GM12878 (cell line): Measurements from ENCODE around the gene SAMD9. TPM values are rescaled to one million over a fixed set of nuclear protein-coding genes. Genes with fewer than 3 reads are reported as not detected.

ENCODE experiments used
- ATF7 ChIP-seq: fragments of 450-650 bp; IDR thresholded peaks from 2 replicates; pipeline ENCODE4 v1.6.1; 2016; ENCODE audit warnings: low read depth, mild to moderate bottlenecking
- TAF1 ChIP-seq: IDR thresholded peaks from 2 replicates; pipeline ENCODE4 v1.6.1; 2011; ENCODE audit warnings: mild to moderate bottlenecking, low read depth, low read length, borderline replicate concordance
- WRNIP1 ChIP-seq: IDR thresholded peaks from 2 replicates; pipeline ENCODE4 v1.6.1; 2011; ENCODE audit warnings: low read depth, low read length, improper control_type of control experiment, borderline replicate concordance
- polyA plus RNA-seq, 11 experiments: library from polyadenylated mRNA; depleted of rRNA in 4 of 11; unstranded in 6 of 11; stranded (reverse) in 5 of 11; fragments of >200 nt; fragmentation: Nextera tagmentation in 4 of 11; fragmentation: Illumina TruSeq in 1 of 11; extraction: Ambion mirVana in 4 of 11; extraction: Trizol in 1 of 11; gene quantifications; 1 replicate in 1 of 11; 2 replicates in 10 of 11; pipeline versions ENCODE4 v1.2.1 to v1.2.3, GENCODE V29; 2011 to 2016; ENCODE audit warnings: inconsistent platforms in 2 of 11, missing spikeins in 2 of 11, low read depth in 1 of 11
- total RNA-seq, 4 experiments: library from RNA; depleted of rRNA in 3 of 4; stranded (reverse); fragments of >200 nt in 3 of 4; fragmentation: Illumina TruSeq in 1 of 4; extraction: Trizol in 1 of 4; gene quantifications; 2 replicates each; pipeline versions ENCODE4 v1.2.1 to v1.2.3, GENCODE V29; 2013 to 2021

Gene SAMD9
- total and polyA plus RNA-seq, 10 of the 15 experiments (the other 5 are each of a cell fraction or from before 2014, with no cell fraction given) = 6.4 to 37.1 (median 15.1) TPM

DNA sequence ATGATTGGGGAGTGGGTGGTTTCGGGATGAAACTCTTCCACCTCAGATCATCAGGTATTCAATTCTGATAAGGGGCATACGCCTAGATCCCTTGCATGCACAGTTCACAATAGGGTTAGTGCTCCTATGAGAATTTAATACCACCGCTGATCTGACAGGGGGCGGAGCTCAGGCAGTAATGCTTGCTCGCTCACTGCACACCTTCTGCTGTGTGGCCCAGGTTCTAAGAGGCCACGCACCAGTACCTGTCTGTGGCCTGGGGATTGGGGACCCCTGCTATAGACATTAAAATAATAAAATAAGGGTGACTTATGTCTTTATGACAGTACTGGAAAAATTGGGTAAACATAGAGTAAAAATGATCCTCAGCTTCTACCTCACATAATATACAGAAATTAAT, 66.1 kb downstream of the SAMD9 start (continued):
- TF ChIP-seq TAF1 (no peak), WRNIP1 (no peak), ATF7 (no peak)
- TF ChIP-seq, all 136 proteins: peak for 0

Other genes with a start within 250 kb of the SAMD9 start
- gene SAMD9L, start 30.4 kb upstream of the SAMD9 start, total RNA-seq (2014; rRNA removed) = 28.2 and 38.1 TPM in 2 replicates
- gene SAMD9L, start 30.4 kb upstream of the SAMD9 start, total RNA-seq (2014; rRNA removed; fragmentation: Illumina TruSeq; extraction: Trizol) = 45.4 and 51.8 TPM in 2 replicates
- 29.9 and 34.7 TPM in 2 replicates for gene SAMD9L, start 30.4 kb upstream of the SAMD9 start, total RNA-seq (2021)
- gene SAMD9L, start 30.4 kb upstream of the SAMD9 start, polyA plus RNA-seq (2011; rRNA removed) = 51.3 and 87.8 TPM in 2 replicates
- gene SAMD9L, start 30.4 kb upstream of the SAMD9 start, polyA plus RNA-seq (2014; fragmentation: Illumina TruSeq; extraction: Trizol) = 38.4 and 51.0 TPM in 2 replicates
- 10 to 100 TPM; 22.3 to 29.2 TPM for gene SAMD9L, start 30.4 kb upstream of the SAMD9 start, polyA plus RNA-seq (2014; fragmentation: Nextera tagmentation; extraction: Ambion mirVana)
- gene SAMD9L, start 30.4 kb upstream of the SAMD9 start, polyA plus RNA-seq (2014; rRNA removed) = 24.1 and 26.9 TPM in 2 replicates
- 10 to 100 TPM; 28.6 to 30.4 TPM for gene SAMD9L, start 30.4 kb upstream of the SAMD9 start, polyA plus RNA-seq (2016; fragmentation: Nextera tagmentation; extraction: Ambion mirVana)
- not detected in 2 replicates for gene HEPACAM2, start 108.5 kb upstream of the SAMD9 start, total RNA-seq (2014; rRNA removed)
- gene HEPACAM2, start 108.5 kb upstream of the SAMD9 start, total RNA-seq (2014; rRNA removed; fragmentation: Illumina TruSeq; extraction: Trizol) = not detected in 2 replicates
- not detected in 2 replicates for gene HEPACAM2, start 108.5 kb upstream of the SAMD9 start, total RNA-seq (2021)
- 0.58 and 0.82 TPM in 2 replicates for gene HEPACAM2, start 108.5 kb upstream of the SAMD9 start, polyA plus RNA-seq (2011; rRNA removed)
- gene HEPACAM2, start 108.5 kb upstream of the SAMD9 start, polyA plus RNA-seq (2014; fragmentation: Illumina TruSeq; extraction: Trizol) = 0.13 TPM in 1 of 2 replicates, not detected in the other
- gene HEPACAM2, start 108.5 kb upstream of the SAMD9 start, polyA plus RNA-seq (2014; fragmentation: Nextera tagmentation; extraction: Ambion mirVana) = under 1 TPM in 1 of 2 experiments, not detected in 1; 0.04 TPM
- 0.10 TPM in 1 of 2 replicates, not detected in the other for gene HEPACAM2, start 108.5 kb upstream of the SAMD9 start, polyA plus RNA-seq (2014; rRNA removed)
- not detected for gene HEPACAM2, start 108.5 kb upstream of the SAMD9 start, polyA plus RNA-seq (2016; fragmentation: Nextera tagmentation; extraction: Ambion mirVana)
- 16.3 and 19.0 TPM in 2 replicates for gene VPS50, start 114.4 kb upstream of the SAMD9 start, total RNA-seq (2014; rRNA removed)
- gene VPS50, start 114.4 kb upstream of the SAMD9 start, total RNA-seq (2014; rRNA removed; fragmentation: Illumina TruSeq; extraction: Trizol) = 21.3 and 22.0 TPM in 2 replicates
- gene VPS50, start 114.4 kb upstream of the SAMD9 start, total RNA-seq (2021) = 17.7 and 18.2 TPM in 2 replicates
- gene VPS50, start 114.4 kb upstream of the SAMD9 start, polyA plus RNA-seq (2011; rRNA removed) = 17.7 and 27.1 TPM in 2 replicates
- 11.5 and 16.5 TPM in 2 replicates for gene VPS50, start 114.4 kb upstream of the SAMD9 start, polyA plus RNA-seq (2014; fragmentation: Illumina TruSeq; extraction: Trizol)
- 1 to 10 TPM; 4.0 to 5.6 TPM for gene VPS50, start 114.4 kb upstream of the SAMD9 start, polyA plus RNA-seq (2014; fragmentation: Nextera tagmentation; extraction: Ambion mirVana)
- gene VPS50, start 114.4 kb upstream of the SAMD9 start, polyA plus RNA-seq (2014; rRNA removed) = 8.5 and 9.5 TPM in 2 replicates
- 10 to 100 TPM; 16.1 to 17.7 TPM for gene VPS50, start 114.4 kb upstream of the SAMD9 start, polyA plus RNA-seq (2016; fragmentation: Nextera tagmentation; extraction: Ambion mirVana)